Stimulated activated naive CD8-positive, alpha-beta T cell treated with anti-CD3 and anti-CD28 coated beads, Interleukin-15, Interleukin-2, amounts not matched to agents 100 ng/mL and 50 ng/mL, for 24 hours (primary cell): ENCODE data around the gene FRMD4A.

ENCODE experiments used
- H3K27ac Mint-ChIP-seq: one replicate; pipeline ENCODE4 v1.8.0; 2021; ENCODE audit warnings: mild to moderate bottlenecking, mixed read lengths
- H3K27me3 Mint-ChIP-seq: one replicate; pipeline ENCODE4 v1.8.0; 2021; ENCODE audit warnings: mixed read lengths
- H3K36me3 Mint-ChIP-seq: one replicate; pipeline ENCODE4 v1.8.0; 2021; ENCODE audit warnings: low read depth, mixed read lengths
- H3K4me1 Mint-ChIP-seq: one replicate; pipeline ENCODE4 v1.8.0; 2021; ENCODE audit warnings: low read depth, mixed read lengths
- H3K4me3 Mint-ChIP-seq: one replicate; pipeline ENCODE4 v1.8.0; 2021; ENCODE audit warnings: mild to moderate bottlenecking, mixed read lengths
- H3K9me3 Mint-ChIP-seq: one replicate; pipeline ENCODE4 v1.8.0; 2021; ENCODE audit warnings: mixed read lengths

The FRMD4A gene

GRCh38 chr10:14009371-14010100 lies 321.2 kb downstream of the FRMD4A start:
- peak overlapping the region; percentile 83 for H3K4me3 Mint-ChIP-seq
- peaks cover 8% of the 10 kb centered on the region for H3K27me3 Mint-ChIP-seq
- H3K27ac Mint-ChIP-seq: peak overlapping the region; percentile 92
- no peaks in the 10 kb centered on the region for H3K9me3 Mint-ChIP-seq
- H3K4me1 Mint-ChIP-seq: peaks cover 38% of the 10 kb centered on the region
- H3K36me3 Mint-ChIP-seq: no peaks in the 10 kb centered on the region

DNA sequence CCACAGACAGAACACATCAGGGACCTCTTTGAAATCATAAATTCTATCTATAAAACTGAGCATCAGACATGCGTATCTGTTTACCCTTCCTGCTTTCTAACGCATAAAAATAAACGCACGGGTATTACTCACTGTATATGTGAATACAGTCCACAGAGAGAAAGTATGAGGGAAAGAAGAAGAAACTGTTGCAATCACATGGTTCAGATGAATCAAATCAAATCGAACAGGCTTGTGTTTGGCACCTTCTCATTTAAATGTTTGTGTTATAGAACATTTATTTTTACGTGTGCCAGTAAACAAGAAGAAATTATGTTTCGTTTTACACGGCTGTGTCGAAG lies 322.0 kb downstream of the FRMD4A start:
- Mint-ChIP-seq H3K36me3 (no peaks in the 10 kb centered on the region), H3K27me3 (peaks cover 8% of the 10 kb centered on the region), H3K4me3 (peak overlapping the region; percentile 83), H3K27ac (peak overlapping the region; percentile 74), H3K9me3 (no peaks in the 10 kb centered on the region), H3K4me1 (peaks cover 40% of the 10 kb centered on the region)

- peaks cover 8% of the 10 kb centered on the region for H3K27me3 Mint-ChIP-seq
- H3K4me3 Mint-ChIP-seq: no peak overlapping the region
- peaks cover 38% of the 10 kb centered on the region for H3K4me1 Mint-ChIP-seq
- no peak overlapping the region for H3K27ac Mint-ChIP-seq
- no peaks in the 10 kb centered on the region for H3K9me3 Mint-ChIP-seq
- H3K36me3 Mint-ChIP-seq: no peaks in the 10 kb centered on the region
Observed at GRCh38 chr10:14004536-14004935, 326.2 kb downstream of the FRMD4A start.

GRCh38 chr10:14003517-14004184 lies 327.1 kb downstream of the FRMD4A start:
- Mint-ChIP-seq H3K36me3 (no peaks in the 10 kb centered on the region), H3K4me1 (peaks cover 29% of the 10 kb centered on the region), H3K4me3 (no peak overlapping the region), H3K27me3 (peaks cover 12% of the 10 kb centered on the region), H3K27ac (no peak overlapping the region), H3K9me3 (peaks cover 5% of the 10 kb centered on the region)

DNA sequence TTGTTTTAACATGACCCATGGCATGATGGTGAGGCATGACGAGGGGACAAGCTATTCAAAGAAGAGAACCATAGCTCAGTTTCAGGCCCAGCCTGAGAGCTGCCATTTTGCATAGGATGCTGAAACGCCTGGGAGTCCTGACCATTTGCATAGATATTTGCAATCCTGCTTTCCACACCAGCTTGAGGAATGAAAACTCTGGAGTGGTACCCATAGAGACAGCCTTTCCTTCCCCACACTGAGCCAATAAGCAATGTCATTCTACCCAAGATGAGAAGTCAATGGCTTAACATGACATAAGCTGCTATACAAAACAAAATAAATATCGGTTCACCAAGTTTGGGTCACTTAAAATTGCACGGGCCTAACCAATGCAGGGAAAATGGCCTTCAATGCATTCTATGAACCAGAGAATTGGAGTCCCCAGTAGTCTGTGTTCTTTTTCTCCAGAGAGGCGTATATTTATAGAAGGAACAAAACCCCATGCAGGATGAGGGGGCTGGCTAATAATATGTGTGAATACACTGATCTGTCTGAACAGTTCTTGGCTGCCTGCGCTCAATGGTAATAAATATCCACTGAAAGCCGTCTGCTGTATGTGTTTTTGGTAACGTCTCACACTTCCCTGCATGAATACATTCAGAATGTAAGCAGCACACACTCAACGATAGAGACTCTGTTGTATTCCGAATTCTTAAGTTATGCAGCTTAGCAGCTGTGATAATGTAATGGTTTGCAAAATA lies 329.3 kb downstream of the FRMD4A start:
- H3K27ac Mint-ChIP-seq: no peak overlapping the region
- H3K36me3 Mint-ChIP-seq: no peaks in the 10 kb centered on the region
- no peak overlapping the region for H3K4me3 Mint-ChIP-seq
- H3K27me3 Mint-ChIP-seq: peaks cover 11% of the 10 kb centered on the region
- H3K9me3 Mint-ChIP-seq: peaks cover 8% of the 10 kb centered on the region
- peaks cover 16% of the 10 kb centered on the region for H3K4me1 Mint-ChIP-seq

DNA sequence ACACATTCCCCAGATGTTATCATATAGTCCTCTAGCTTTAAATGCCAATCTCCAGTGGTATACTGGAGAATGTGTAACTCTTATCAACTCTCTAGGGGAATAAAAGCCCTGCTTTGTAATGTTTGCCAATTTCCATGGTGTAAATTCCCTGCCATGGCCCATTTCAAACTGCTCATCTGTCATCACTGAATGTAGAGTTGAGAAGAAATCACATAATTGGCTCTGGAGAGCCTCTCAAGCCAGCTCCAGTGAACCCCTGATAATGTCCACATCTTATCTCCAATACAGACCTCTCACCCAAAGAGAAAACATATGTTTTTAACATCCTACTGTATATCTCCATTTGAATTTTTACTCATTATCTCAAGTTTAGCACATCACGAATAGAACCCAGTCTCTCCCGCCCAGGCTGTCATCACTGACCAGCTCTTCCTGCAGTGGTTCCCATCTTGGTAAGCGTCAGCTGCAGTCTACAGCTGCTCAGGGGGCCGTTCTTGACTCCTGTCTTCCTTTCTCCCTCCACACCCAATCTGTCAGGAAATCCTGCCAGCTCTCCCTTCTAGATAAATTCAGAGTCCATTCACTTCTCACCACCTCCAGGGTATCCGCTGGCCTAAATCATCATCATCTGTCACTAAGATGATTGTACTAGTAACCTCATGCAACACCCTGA lies 332.4 kb downstream of the FRMD4A start:
- H3K27me3 Mint-ChIP-seq: peaks cover 8% of the 10 kb centered on the region
- peaks cover 14% of the 10 kb centered on the region for H3K4me1 Mint-ChIP-seq
- no peak overlapping the region for H3K27ac Mint-ChIP-seq
- no peaks in the 10 kb centered on the region for H3K36me3 Mint-ChIP-seq
- peaks cover 8% of the 10 kb centered on the region for H3K9me3 Mint-ChIP-seq
- H3K4me3 Mint-ChIP-seq: no peak overlapping the region

GRCh38 chr10:13997650-13998049 lies 333.1 kb downstream of the FRMD4A start:
- H3K27ac Mint-ChIP-seq: no peak overlapping the region
- peaks cover 8% of the 10 kb centered on the region for H3K9me3 Mint-ChIP-seq
- peaks cover 8% of the 10 kb centered on the region for H3K27me3 Mint-ChIP-seq
- H3K4me3 Mint-ChIP-seq: no peak overlapping the region
- no peaks in the 10 kb centered on the region for H3K36me3 Mint-ChIP-seq
- peaks cover 7% of the 10 kb centered on the region for H3K4me1 Mint-ChIP-seq

DNA sequence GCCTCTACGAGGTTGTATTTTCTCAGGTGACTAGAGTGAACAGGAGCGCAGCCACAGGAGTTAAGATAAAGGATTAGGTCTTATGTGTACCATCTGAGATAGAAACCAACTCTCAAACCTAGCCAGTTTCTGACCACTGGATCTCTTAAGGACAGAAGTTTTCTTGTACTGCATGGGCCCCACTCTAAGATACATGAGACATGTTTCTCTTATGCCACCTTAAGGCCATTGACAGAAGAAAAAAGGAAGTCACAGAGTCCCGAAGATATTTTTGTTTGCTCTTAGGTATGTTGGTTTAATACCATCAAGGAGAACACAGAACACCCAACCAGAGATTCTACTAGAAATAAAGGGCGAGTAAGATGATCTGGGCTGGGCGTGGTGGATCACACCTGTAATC lies 335.8 kb downstream of the FRMD4A start:
- peaks cover 8% of the 10 kb centered on the region for H3K27me3 Mint-ChIP-seq
- H3K36me3 Mint-ChIP-seq: no peaks in the 10 kb centered on the region
- H3K27ac Mint-ChIP-seq: no peak overlapping the region
- H3K4me3 Mint-ChIP-seq: no peak overlapping the region
- peaks cover 4% of the 10 kb centered on the region for H3K4me1 Mint-ChIP-seq
- peaks cover 8% of the 10 kb centered on the region for H3K9me3 Mint-ChIP-seq

GRCh38 chr10:13993673-13994089 lies 337.0 kb downstream of the FRMD4A start:
- peaks cover 4% of the 10 kb centered on the region for H3K4me1 Mint-ChIP-seq
- peaks cover 4% of the 10 kb centered on the region for H3K9me3 Mint-ChIP-seq
- peaks cover 4% of the 10 kb centered on the region for H3K27me3 Mint-ChIP-seq
- H3K4me3 Mint-ChIP-seq: no peak overlapping the region
- no peak overlapping the region for H3K27ac Mint-ChIP-seq
- no peaks in the 10 kb centered on the region for H3K36me3 Mint-ChIP-seq

- Mint-ChIP-seq H3K4me3 (no peak overlapping the region), H3K27ac (no peak overlapping the region), H3K36me3 (no peaks in the 10 kb centered on the region), H3K4me1 (peaks cover 6% of the 10 kb centered on the region), H3K9me3 (no peaks in the 10 kb centered on the region), H3K27me3 (no peaks in the 10 kb centered on the region)
Observed at GRCh38 chr10:13993169-13993568, 337.6 kb downstream of the FRMD4A start.

GRCh38 chr10:13991353-13991752 lies 339.4 kb downstream of the FRMD4A start:
- Mint-ChIP-seq H3K4me1 (peaks cover 19% of the 10 kb centered on the region), H3K27ac (no peak overlapping the region), H3K36me3 (no peaks in the 10 kb centered on the region), H3K4me3 (no peak overlapping the region), H3K27me3 (no peaks in the 10 kb centered on the region), H3K9me3 (no peaks in the 10 kb centered on the region)

GRCh38 chr10:13990946-13991345 lies 339.8 kb downstream of the FRMD4A start:
- H3K4me1 Mint-ChIP-seq: peaks cover 19% of the 10 kb centered on the region
- H3K9me3 Mint-ChIP-seq: no peaks in the 10 kb centered on the region
- no peak overlapping the region for H3K4me3 Mint-ChIP-seq
- no peaks in the 10 kb centered on the region for H3K27me3 Mint-ChIP-seq
- no peak overlapping the region for H3K27ac Mint-ChIP-seq
- no peaks in the 10 kb centered on the region for H3K36me3 Mint-ChIP-seq

DNA sequence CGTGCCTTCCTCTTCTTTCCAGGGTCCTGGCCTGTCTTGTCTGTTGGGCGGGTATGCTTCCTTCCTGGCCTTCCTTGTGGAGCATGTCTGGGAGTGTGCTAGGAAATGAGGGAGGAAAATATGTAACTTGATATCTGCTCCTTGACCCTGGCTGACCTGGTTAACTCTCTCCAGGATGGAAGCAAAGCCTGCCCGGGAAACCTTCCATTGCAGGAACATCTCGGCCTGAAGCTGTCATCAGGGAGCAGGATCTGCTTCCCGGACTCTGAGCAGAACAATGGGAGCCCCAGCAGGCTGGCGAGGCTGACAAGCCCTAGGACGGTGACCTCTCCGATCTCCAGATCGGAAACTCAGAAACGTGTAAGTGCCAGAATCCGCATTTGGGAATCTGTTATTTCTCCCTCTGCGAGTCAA lies 340.3 kb downstream of the FRMD4A start:
- H3K27me3 Mint-ChIP-seq: no peaks in the 10 kb centered on the region
- H3K9me3 Mint-ChIP-seq: no peaks in the 10 kb centered on the region
- no peak overlapping the region for H3K4me3 Mint-ChIP-seq
- peaks cover 19% of the 10 kb centered on the region for H3K4me1 Mint-ChIP-seq
- H3K27ac Mint-ChIP-seq: no peak overlapping the region
- no peaks in the 10 kb centered on the region for H3K36me3 Mint-ChIP-seq

DNA sequence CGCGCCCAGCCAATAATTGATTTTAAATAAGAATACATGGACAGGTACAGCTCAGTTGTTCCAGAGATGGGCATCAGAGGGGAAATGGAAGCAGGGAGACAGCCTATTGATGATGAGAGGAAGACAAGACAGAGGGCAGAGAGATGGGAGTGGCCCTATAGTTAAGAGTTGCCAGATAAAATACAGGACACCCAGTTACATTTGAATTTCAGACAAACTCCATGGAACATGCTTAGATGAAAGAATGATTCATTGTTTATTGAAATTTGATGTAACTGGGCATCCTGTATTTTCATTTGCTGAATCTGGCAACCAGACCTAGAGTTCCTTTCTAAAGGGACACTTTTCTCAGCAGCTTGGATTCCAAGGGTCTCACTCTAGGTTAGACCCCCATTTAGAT lies 341.1 kb downstream of the FRMD4A start:
- H3K27ac Mint-ChIP-seq: no peak overlapping the region
- H3K36me3 Mint-ChIP-seq: no peaks in the 10 kb centered on the region
- no peaks in the 10 kb centered on the region for H3K27me3 Mint-ChIP-seq
- H3K4me3 Mint-ChIP-seq: no peak overlapping the region
- no peaks in the 10 kb centered on the region for H3K9me3 Mint-ChIP-seq
- H3K4me1 Mint-ChIP-seq: peaks cover 16% of the 10 kb centered on the region

DNA sequence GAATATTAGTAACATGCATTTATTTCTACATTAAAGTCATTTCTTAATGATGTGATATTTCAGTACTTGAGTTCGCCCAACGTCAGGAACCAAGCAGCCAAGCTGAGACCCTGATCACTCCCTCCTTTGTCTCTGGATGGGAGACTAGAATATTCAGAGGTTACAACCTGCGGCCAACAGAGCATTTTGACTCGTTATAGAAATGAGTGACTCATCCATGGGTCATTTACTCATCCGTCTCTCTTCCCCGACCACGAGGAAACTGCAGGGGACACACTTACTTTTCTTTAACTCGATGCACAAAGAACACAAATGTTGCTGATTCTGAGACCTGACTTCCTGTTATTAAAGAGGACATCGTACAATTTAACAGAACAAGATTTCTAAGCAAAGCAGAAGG lies 343.3 kb downstream of the FRMD4A start:
- H3K4me1 Mint-ChIP-seq: peaks cover 19% of the 10 kb centered on the region
- H3K4me3 Mint-ChIP-seq: no peak overlapping the region
- no peaks in the 10 kb centered on the region for H3K9me3 Mint-ChIP-seq
- no peaks in the 10 kb centered on the region for H3K27me3 Mint-ChIP-seq
- no peak overlapping the region for H3K27ac Mint-ChIP-seq
- H3K36me3 Mint-ChIP-seq: no peaks in the 10 kb centered on the region
